ENCODE results near the gene CIDEC. TPM values are rescaled to one million over a fixed set of nuclear protein-coding genes. Genes with fewer than 3 reads are reported as not detected.

The CIDEC gene
- total and polyA plus RNA-seq, 2 of the 8 experiments (the other 6 are each of a cell fraction or from before 2014, with no cell fraction given), result not detected

DNA sequence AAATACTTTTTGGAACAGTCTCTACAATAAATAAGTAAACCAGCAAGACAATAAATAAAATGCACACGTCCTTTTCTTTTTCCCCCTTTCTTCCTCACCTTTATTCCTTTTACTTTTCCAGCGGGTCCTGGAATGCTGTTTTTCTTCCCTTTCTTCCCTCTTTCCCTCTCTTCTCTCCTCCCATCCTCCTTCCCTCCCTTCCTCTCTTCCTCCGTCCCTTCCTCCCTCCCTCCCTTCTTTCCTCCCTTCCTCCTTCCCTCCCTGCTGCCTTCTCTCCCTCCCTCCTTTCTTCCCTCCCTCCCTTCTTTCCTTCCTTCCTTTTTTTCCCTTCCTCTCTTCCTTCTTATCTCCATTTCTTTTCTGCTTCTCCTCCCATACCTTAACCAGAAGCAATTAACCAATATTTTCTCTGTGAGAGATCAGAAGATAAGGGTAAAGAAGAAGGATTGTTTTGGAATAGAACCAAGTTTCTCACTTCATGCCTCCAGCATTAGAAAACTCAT, 19.3 kb upstream of the CIDEC start:
- Histone ChIP-seq H2BK120ac (replicated peaks; ENCODE audit: low read depth, low read length) (no peak overlapping the region), H3K27me3 (replicated peaks in 1 of 4; ENCODE audit: control insufficient read depth in 3 of 4, extremely low read depth in 1 of 4, insufficient read depth in 3 of 4, low read length in 3 of 4) (no peaks in the 10 kb centered on the region), H3K23me2 (ENCODE audit: low read depth, low read length) (no peaks in the 10 kb centered on the region), H2AK5ac (ENCODE audit: low read depth, low read length) (no peak overlapping the region), H3K14ac (ENCODE audit: insufficient read length) (no peak overlapping the region), H3K27ac (ENCODE audit: low read depth, low read length) (no peak overlapping the region), H3K4me2 (ENCODE audit: insufficient read depth in 1 of 2, low read depth in 2 of 2, low read length in 2 of 2) (no peak overlapping the region), H3K79me2 (ENCODE audit: control insufficient read depth in 1 of 2, insufficient read depth in 2 of 2, low read length in 2 of 2) (no peaks in the 10 kb centered on the region), H2BK5ac (ENCODE audit: low read depth, low read length) (no peak overlapping the region), H4K5ac (ENCODE audit: insufficient read length, low read depth, low read length) (no peak overlapping the region), H2BK15ac (ENCODE audit: low read length) (no peak overlapping the region), H3K4ac (replicated peaks; ENCODE audit: insufficient read length, low read depth, low read length) (no peak overlapping the region), H3K4me1 (replicated peaks in 1 of 4; ENCODE audit: control insufficient read depth in 3 of 4, insufficient read depth in 4 of 4, low read length in 3 of 4) (peaks cover 5 to 14% (median 11%) of the 10 kb centered on the region in 4 experiments), H3K36me3 (ENCODE audit: control insufficient read depth in 2 of 4, insufficient read depth in 4 of 4, low read length in 3 of 4) (no peaks in the 10 kb centered on the region), H3K18ac (ENCODE audit: extremely low read depth, low read length) (no peak overlapping the region), H2BK12ac (ENCODE audit: low read depth, low read length) (no peak overlapping the region), H3K9me3 (ENCODE audit: insufficient read depth in 2 of 2, low read depth in 1 of 2, low read length in 1 of 2) (no peaks in the 10 kb centered on the region), H3K4me3 (ENCODE audit: extremely low read depth in 1 of 4, insufficient read depth in 2 of 4, low read depth in 3 of 4, low read length in 4 of 4) (no peak overlapping the region), H4K91ac (replicated peaks; ENCODE audit: insufficient read length, low read length) (no peak overlapping the region), H3K23ac (ENCODE audit: insufficient read length) (no peak overlapping the region), H4K20me1 (replicated peaks in 1 of 2; ENCODE audit: control insufficient read depth in 1 of 2, insufficient read depth in 2 of 2, low read length in 2 of 2) (no peaks in the 10 kb centered on the region), H3K56ac (replicated peaks; ENCODE audit: insufficient read length, low read depth, low read length) (no peak overlapping the region), H3K9ac (replicated peaks in 1 of 4; ENCODE audit: extremely low read depth in 1 of 4, low read depth in 3 of 4, low read length in 3 of 4) (no peak overlapping the region), H2AFZ (ENCODE audit: low read length) (no peak overlapping the region), H4K8ac (ENCODE audit: extremely low read depth, insufficient read depth, low read length) (no peak overlapping the region), H2BK20ac (ENCODE audit: low read length) (no peak overlapping the region), H3K79me1 (ENCODE audit: low read depth, low read length) (no peaks in the 10 kb centered on the region)
- no peak for TF ChIP-seq RAD21 (IDR thresholded peaks at IDR 0.05 in 1 of 2, conservative IDR thresholded peaks at IDR 0.05 in 1 of 2; ENCODE audit: low read depth in 2 of 2, low read length in 2 of 2)
- TF ChIP-seq TAF7 (optimal IDR thresholded peaks at IDR 0.05; ENCODE audit: borderline replicate concordance, low read depth, low read length), result no peak
- TF ChIP-seq, protein P1, sequence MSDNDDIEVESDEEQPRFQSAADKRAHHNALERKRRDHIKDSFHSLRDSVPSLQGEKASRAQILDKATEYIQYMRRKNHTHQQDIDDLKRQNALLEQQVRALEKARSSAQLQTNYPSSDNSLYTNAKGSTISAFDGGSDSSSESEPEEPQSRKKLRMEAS (IDR thresholded peaks at IDR 0.05), result no peak
- FAIRE-seq (no peak), DNase-seq (ENCODE audit: low read depth in 1 of 2, low spot score in 2 of 2) (no peak)
- WGBS, 2 experiments (ENCODE audit: extremely low coverage in 1 of 2, insufficient coverage in 1 of 2, insufficient read length in 1 of 2, insufficient replicate concordance in 2 of 2, low coverage in 1 of 2, low lambda C conversion rate in 2 of 2, missing lambda C conversion rate in 1 of 2), result 56% methylated on average over 3 of the region's 3 CpGs; no CpG with 5 or more reads in 1 of the 2 experiments
- CTCF ChIA-PET (ENCODE audit: partially characterized antibody), result no interaction called here
- POLR2A ChIA-PET (ENCODE audit: partially characterized antibody), result interaction anchor here (0.8 kb wide), 1 partner anchor 8 kb away, joined by 5 read pairs; the partner anchor contains the start of gene JAGN1

Measured in H1 (cell line).